ENCODE measurements around the gene GPR156. TPM values are rescaled to one million over a fixed set of nuclear protein-coding genes. Genes with fewer than 3 reads are reported as not detected.

Gene GPR156
- polyA plus RNA-seq, 2 of the 4 experiments (the other 2 are of a cell fraction), result 0.43 to 0.68 TPM

DNA sequence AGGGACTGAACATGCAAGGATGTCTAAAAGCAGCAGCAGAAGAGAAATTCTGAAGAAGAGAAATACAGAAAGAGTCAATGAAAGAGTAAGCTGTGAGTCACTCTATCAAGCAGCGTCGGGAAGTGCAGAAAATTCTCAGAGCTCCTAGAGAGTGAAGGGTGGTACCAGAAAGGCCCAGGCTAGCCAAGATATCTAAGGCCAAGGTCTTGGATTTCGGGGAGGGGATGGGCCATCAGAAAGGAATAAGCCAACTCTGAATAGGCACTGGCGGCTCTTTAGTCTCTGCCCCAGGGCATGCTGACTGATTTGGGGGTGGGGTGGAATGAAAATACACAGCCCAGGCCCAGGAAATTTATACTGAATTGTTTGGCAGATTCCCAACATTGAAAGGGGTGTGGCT lies 70.8 kb downstream of the GPR156 start:
- TF ChIP-seq EHMT2 (IDR thresholded peaks at IDR 0.05; ENCODE audit: low read depth) (no peak), HOXA7 (CRISPR knock-in tag; IDR thresholded peaks at IDR 0.05) (no peak), FOSL2 (IDR thresholded peaks at IDR 0.05) (no peak), FOSL2 (CRISPR knock-in tag; IDR thresholded peaks at IDR 0.05) (no peak), CBX2 (IDR thresholded peaks at IDR 0.05; ENCODE audit: borderline replicate concordance, low read depth) (no peak), FOSB (CRISPR knock-in tag; IDR thresholded peaks at IDR 0.05) (no peak), RFX5 (IDR thresholded peaks at IDR 0.05) (no peak), RCOR1 (IDR thresholded peaks at IDR 0.05; ENCODE audit: low read depth, low read length) (no peak)
- TF ChIP-seq, protein P1, sequence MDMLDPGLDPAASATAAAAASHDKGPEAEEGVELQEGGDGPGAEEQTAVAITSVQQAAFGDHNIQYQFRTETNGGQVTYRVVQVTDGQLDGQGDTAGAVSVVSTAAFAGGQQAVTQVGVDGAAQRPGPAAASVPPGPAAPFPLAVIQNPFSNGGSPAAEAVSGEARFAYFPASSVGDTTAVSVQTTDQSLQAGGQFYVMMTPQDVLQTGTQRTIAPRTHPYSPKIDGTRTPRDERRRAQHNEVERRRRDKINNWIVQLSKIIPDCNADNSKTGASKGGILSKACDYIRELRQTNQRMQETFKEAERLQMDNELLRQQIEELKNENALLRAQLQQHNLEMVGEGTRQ (IDR thresholded peaks at IDR 0.05), result no peak
- no peak for DNase-seq (ENCODE audit: low read depth in 1 of 2, low spot score in 1 of 2)
- ChIA-PET CTCF (interaction anchor here (1.2 kb wide), 1 partner anchor 17 kb away, joined by 3 read pairs; no protein-coding TSS in a partner anchor), POLR2A (no interaction called here)
- Histone ChIP-seq H3K27ac (no peak overlapping the region), H3K4me1 (peaks cover 11% of the 10 kb centered on the region; the same call in 1 of the 3 replicates), H3K4me3 (no peak overlapping the region), H3K4me2 (0 out of 3 replicates have a peak overlapping the region, but pooled peaks have one; percentile 19), H3K9me3 (no peaks in the 10 kb centered on the region)
- peak in 1 of 2 experiments; percentile 38; a peak in 2 of 6 replicates for ATAC-seq
- WGBS (ENCODE audit: missing lambda C conversion rate), result 67% methylated on average over 4 of the region's 4 CpGs
- no peak for FAIRE-seq

DNA sequence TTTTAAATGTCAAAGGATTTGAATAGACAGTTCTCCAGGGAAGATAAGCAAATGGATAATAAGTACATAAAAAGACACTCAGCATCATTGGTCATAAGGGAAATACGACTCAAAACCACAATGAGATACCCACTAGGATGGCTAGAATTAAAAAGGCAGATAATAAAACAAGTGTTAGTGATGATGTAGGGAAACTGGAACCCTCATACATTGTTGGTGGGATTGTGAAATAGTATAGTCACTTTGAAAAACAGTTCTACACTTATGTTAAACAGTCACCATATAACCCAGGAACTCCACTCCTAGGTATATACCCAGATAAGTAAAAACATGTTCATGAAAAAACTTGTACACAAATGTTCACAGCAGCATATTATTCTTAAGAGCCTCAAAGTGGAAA lies 72.5 kb downstream of the GPR156 start:
- H3K4me1 ChIP-seq, result peaks cover 11% of the 10 kb centered on the region; the same call in 1 of the 3 replicates
- H3K4me2 ChIP-seq, result no peak overlapping the region
- POLR2A ChIA-PET, result interaction anchor here (0.6 kb wide), 1 partner anchor 327 kb away, joined by 4 read pairs; no protein-coding TSS in a partner anchor
- no peak overlapping the region for H3K4me3 ChIP-seq
- ATAC-seq (no peak), DNase-seq (ENCODE audit: low read depth in 1 of 2, low spot score in 1 of 2) (no peak), FAIRE-seq (no peak)
- H3K9me3 ChIP-seq, result no peaks in the 10 kb centered on the region
- H3K27ac ChIP-seq, result no peak overlapping the region
- WGBS (ENCODE audit: missing lambda C conversion rate), result 6% methylated on average over 1 of the region's 1 CpG
- TF ChIP-seq, protein P2, sequence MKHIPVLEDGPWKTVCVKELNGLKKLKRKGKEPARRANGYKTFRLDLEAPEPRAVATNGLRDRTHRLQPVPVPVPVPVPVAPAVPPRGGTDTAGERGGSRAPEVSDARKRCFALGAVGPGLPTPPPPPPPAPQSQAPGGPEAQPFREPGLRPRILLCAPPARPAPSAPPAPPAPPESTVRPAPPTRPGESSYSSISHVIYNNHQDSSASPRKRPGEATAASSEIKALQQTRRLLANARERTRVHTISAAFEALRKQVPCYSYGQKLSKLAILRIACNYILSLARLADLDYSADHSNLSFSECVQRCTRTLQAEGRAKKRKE (CRISPR knock-in tag; IDR thresholded peaks at IDR 0.05; ENCODE audit: low read depth), result no peak
- CTCF ChIA-PET, result no interaction called here

DNA sequence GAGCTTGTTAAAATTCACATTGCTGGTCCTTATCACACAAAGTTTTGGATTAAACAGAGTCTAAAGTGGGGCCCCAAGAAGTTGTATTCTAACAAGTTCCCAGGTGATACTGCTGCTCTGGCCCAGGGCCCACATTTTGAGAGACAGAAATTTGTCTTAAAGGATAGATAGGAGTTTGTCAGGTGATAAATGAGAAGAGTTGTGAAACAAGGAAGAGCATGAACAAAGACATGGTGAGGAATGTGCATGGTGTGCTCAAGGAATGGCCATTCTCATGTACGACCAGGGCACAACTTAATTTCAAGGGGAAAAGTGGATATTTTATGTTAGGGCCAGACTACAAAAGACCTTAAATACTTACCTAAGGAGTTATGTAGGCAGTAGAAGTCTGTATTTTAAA lies 75.6 kb downstream of the GPR156 start:
- Histone ChIP-seq H3K4me3 (no peak overlapping the region), H3K4me1 (peaks cover 3% of the 10 kb centered on the region; the same call in 1 of the 3 replicates), H3K27ac (no peak overlapping the region), H3K4me2 (no peak overlapping the region), H3K9me3 (no peaks in the 10 kb centered on the region)
- POLR2A ChIA-PET, result no interaction called here
- ATAC-seq (no peak), DNase-seq (ENCODE audit: low read depth in 1 of 2, low spot score in 1 of 2) (no peak), FAIRE-seq (no peak)
- TF ChIP-seq CEBPB (IDR thresholded peaks at IDR 0.05), result no peak
- 57% methylated on average over 1 of the region's 1 CpG for WGBS (ENCODE audit: missing lambda C conversion rate)
- CTCF ChIA-PET, result interaction anchor here (1.5 to 1.9 kb wide), 2 partner anchors 11 to 34 kb away, joined by 5 to 6 read pairs; no protein-coding TSS in a partner anchor

DNA sequence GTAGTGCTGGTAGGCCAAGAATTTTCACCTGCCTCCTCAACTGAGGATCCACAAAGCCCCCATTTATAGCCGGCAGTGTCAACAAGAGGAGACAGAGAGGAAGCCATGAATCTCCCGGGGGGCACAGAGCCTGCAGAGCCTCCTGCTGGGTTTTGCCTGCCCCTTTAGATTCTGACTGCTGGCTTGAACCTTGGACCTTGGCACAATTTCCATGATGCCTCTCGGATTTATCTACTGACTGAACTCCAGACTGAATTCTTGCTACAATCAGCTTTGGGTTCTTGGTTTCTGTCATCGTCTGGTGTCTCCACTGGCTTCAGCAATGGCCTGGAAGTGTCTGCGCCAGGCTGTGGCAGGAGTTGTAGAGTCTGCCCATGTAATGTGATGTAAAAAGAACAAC lies 80.7 kb downstream of the GPR156 start:
- no peak for ATAC-seq
- no peak for FAIRE-seq
- CTCF ChIA-PET, result interaction anchor here (1.6 kb wide), 1 partner anchor 354 kb away, joined by 3 read pairs; no protein-coding TSS in a partner anchor

More for the DNA sequence above, 80.7 kb downstream of the GPR156 start:
- DNase-seq (ENCODE audit: low read depth in 1 of 2, low spot score in 1 of 2), result no peak
- Histone ChIP-seq H3K4me2 (no peak overlapping the region), H3K4me1 (peaks cover 5% of the 10 kb centered on the region; the same call in 1 of the 3 replicates), H3K4me3 (no peak overlapping the region), H3K9me3 (no peaks in the 10 kb centered on the region), H3K27ac (no peak overlapping the region)
- no peak for TF ChIP-seq HOXA7 (CRISPR knock-in tag; IDR thresholded peaks at IDR 0.05)
- TF ChIP-seq EP300 (IDR thresholded peaks at IDR 0.05), result no peak
- TF ChIP-seq PHF8 (IDR thresholded peaks at IDR 0.05; ENCODE audit: borderline replicate concordance, low read depth), result no peak
- TF ChIP-seq CBX2 (IDR thresholded peaks at IDR 0.05; ENCODE audit: borderline replicate concordance, low read depth), result no peak
- TF ChIP-seq NPAS2 (CRISPR knock-in tag; IDR thresholded peaks at IDR 0.05; ENCODE audit: borderline replicate concordance), result no peak
- no peak for TF ChIP-seq NFE2L2 (conservative IDR thresholded peaks at IDR 0.05; ENCODE audit: low read length)
- TF ChIP-seq, protein P3, sequence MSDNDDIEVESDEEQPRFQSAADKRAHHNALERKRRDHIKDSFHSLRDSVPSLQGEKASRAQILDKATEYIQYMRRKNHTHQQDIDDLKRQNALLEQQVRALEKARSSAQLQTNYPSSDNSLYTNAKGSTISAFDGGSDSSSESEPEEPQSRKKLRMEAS (IDR thresholded peaks at IDR 0.05), result no peak
- TF ChIP-seq ZSCAN20 (CRISPR knock-in tag; IDR thresholded peaks at IDR 0.05), result no peak
- TF ChIP-seq, protein P1 (IDR thresholded peaks at IDR 0.05), result no peak
- no peak for TF ChIP-seq JUNB (IDR thresholded peaks at IDR 0.05)
- TF ChIP-seq, protein P2 (CRISPR knock-in tag; IDR thresholded peaks at IDR 0.05; ENCODE audit: low read depth), result no peak
- TF ChIP-seq GATA3 (IDR thresholded peaks at IDR 0.05; ENCODE audit: borderline replicate concordance), result no peak
- no peak for TF ChIP-seq ZFP36 (IDR thresholded peaks at IDR 0.05; ENCODE audit: borderline replicate concordance, partially characterized antibody)
- TF ChIP-seq NR3C1 (IDR thresholded peaks at IDR 0.05), result no peak
- WGBS (ENCODE audit: missing lambda C conversion rate), result 82% methylated on average over 4 of the region's 5 CpGs
- POLR2A ChIA-PET, result no interaction called here

Data from A549 (cell line).